Endothelial cell of umbilical vein (primary cell): ENCODE measurements around the gene CEBPB.

Experiments used
- CTCF ChIP-seq, 2 donors: IDR thresholded peaks; 1 replicate in 1 of 2; 2 replicates in 1 of 2; pipeline ENCODE4 v1.5.1; 2011; ENCODE audit warnings: low read length in 2 of 2, mild to moderate bottlenecking in 2 of 2, moderate library complexity in 2 of 2, control low read depth in 1 of 2, inconsistent platforms in 1 of 2, low read depth in 1 of 2; ENCODE audit not compliant: insufficient read depth in 1 of 2; ENCODE audit errors: extremely low read depth in 1 of 2
- EZH2 ChIP-seq: IDR thresholded peaks from 2 replicates; pipeline ENCODE4 v1.6.1; 2012; ENCODE audit warnings: borderline replicate concordance, low read depth, mild to moderate bottlenecking, moderate library complexity, low read length, inconsistent platforms; ENCODE audit not compliant: severe bottlenecking
- JUN ChIP-seq: IDR thresholded peaks from 2 replicates; pipeline ENCODE4 v1.6.1; 2011; ENCODE audit warnings: borderline replicate concordance, low read depth; ENCODE audit not compliant: insufficient read length, insufficient read depth
- MAX ChIP-seq: IDR thresholded peaks from 2 replicates; pipeline ENCODE4 v1.6.1; 2011; ENCODE audit not compliant: insufficient read depth, insufficient read length
- MYC ChIP-seq: IDR thresholded peaks from one replicate; pipeline ENCODE4 v1.6.1; 2011; ENCODE audit warnings: mild to moderate bottlenecking, low read depth, low read length
- POLR2A ChIP-seq: IDR thresholded peaks from 2 replicates; pipeline ENCODE4 v1.6.1; 2012; ENCODE audit warnings: low read depth, mild to moderate bottlenecking, control low read depth, low read length
- POLR2AphosphoS5 ChIP-seq: IDR thresholded peaks from 2 replicates; pipeline ENCODE4 v1.6.1; 2012; ENCODE audit warnings: low read depth, mild to moderate bottlenecking, control low read depth, low read length, moderate library complexity; ENCODE audit not compliant: insufficient read depth

- no peak for TF ChIP-seq EZH2
- no peak for TF ChIP-seq CTCF (IDR thresholded peaks at IDR 0.05; ENCODE audit: extremely low read depth in 1 of 2, insufficient read depth in 1 of 2, low read depth in 1 of 2, low read length in 2 of 2)
- no peak for TF ChIP-seq JUN
- TF ChIP-seq POLR2AphosphoS5: no peak
- TF ChIP-seq MAX: no peak
- no peak for TF ChIP-seq POLR2A
- TF ChIP-seq MYC: no peak
Observed at GRCh38 chr20:50181344-50181743, 9.3 kb upstream of the CEBPB start.
